ENCODE results near the gene TANGO6. TPM values are rescaled to one million over a fixed set of nuclear protein-coding genes. Genes with fewer than 3 reads are reported as not detected.

The TANGO6 gene
- total RNA-seq, 1 experiment from 2014 or later = 11.5 TPM

GRCh38 chr16:68909099-68909733, 65.9 kb downstream of the TANGO6 start:
- DNase-seq (ENCODE audit: low read depth) = no peak

DNA sequence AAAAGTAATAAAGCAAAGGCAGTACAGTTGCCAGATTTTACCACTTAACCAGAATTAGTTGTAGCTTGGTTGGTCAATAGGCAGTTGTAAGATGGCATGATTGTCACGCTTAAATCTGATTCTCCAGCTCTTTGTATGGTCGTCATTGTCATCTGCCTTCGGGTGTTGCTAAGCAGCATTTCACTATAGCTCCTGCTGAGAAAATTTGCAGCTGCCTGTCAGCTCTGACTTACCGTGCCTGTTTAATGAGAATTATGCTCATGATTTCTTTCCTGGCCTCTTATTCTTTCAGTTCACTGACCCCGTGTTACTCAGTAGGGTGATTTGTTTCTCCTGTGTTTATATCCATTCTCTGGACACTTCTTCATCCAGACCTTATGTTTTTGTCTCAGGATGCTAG, 66.7 kb downstream of the TANGO6 start:
- DNase-seq (ENCODE audit: low read depth) = no peak

DNA sequence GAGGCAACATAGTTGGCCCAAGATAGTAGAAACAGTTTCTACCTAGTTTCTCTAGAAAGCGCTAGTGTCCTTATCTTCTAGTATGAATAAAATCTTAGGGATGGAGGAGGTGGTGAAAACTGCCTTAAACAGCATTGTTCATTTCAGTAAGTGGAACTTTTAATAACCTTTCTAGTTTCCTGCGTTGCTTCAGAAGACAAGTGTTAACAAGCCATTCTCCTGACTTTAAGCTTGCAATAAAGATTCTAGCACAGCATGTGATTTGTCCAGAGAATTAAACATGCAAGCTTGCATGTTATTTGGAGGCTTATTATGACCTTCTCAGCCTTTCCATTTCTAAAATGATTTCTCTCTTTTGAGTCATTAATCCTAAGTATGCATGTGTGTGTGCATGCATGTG, 72.3 kb downstream of the TANGO6 start:
- DNase-seq (ENCODE audit: low read depth) = no peak

DNA sequence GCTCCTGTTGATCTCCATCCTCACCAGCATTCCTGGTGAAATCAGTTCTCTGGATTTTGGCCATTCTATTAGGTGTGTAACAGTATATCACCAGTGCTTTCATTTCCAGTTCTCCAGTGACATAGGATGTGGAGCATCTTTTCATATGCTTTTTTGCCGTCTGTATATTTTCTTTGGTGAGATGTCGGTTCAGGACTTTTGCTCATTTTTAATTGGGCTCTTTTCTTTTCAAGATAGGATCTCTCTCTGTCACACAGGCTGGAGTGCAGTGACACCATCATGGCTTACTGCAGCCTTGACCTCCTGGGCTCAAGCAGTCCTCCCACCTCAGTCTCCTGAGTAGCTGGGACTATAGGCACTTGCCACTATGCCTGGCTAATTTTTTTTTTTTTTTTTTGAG, 74.2 kb downstream of the TANGO6 start:
- no peak for DNase-seq (ENCODE audit: low read depth)

DNA sequence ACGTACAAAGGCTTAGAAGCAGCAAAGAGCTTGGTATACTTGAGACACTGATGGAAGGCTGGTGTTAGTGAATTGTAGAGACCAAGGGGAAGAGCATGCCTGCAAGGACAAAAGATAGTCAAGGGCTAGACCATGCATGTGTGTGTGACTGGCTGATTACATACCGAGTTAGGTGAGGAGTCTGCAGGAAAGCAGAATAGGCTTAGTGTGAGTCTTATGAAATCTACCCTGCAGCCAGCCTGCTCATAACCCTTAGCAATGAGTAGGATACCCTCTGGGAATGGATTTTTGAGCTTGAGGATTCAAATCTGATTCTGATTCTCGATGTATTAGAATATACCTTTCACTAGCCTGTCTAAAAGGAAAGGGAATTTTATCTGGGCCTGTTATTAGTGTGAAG, 77.0 kb downstream of the TANGO6 start:
- DNase-seq (ENCODE audit: low read depth) = no peak

DNA sequence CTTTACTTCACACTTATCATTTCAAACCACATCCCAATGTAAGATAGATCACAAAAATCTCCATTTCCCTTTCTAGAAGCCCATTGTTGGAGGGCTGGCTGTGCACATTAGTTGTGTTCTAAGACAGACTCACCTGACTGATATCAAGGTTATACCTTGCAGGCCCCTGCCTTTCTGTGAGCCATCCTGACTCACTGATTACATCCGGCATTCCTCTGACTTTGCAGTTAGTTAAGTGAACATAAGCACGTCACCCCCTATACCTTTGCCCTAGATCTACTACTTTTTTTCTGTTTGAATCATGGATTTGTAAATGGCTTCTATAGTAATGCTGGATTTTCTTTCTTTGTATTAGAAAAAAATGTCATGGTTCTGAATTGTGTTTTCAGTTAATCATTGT, 78.3 kb downstream of the TANGO6 start:
- DNase-seq (ENCODE audit: low read depth) = no peak

GRCh38 chr16:68923116-68923515, 79.8 kb downstream of the TANGO6 start:
- DNase-seq (ENCODE audit: low read depth) = no peak

- no peak for DNase-seq (ENCODE audit: low read depth)
Measured at GRCh38 chr16:68927018-68927417, 83.7 kb downstream of the TANGO6 start.

DNA sequence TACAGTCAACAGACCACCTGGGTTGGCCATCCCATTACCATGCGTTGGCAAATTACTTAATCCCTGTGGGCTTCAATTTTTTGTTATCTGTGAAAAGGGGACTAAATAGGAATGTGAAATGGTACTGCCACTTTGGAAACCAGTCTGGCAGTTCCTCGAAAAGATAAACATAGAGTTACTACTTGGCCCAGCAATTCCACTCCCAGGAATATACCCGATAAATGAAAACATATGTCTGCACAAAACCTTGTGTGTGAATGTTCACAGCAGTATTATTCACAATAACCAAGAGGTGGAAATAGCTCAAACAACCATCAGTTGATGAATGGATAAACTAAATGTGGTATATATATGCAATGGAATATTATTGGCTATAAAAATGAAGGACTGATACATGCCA, 87.9 kb downstream of the TANGO6 start:
- no peak for DNase-seq (ENCODE audit: low read depth)

DNA sequence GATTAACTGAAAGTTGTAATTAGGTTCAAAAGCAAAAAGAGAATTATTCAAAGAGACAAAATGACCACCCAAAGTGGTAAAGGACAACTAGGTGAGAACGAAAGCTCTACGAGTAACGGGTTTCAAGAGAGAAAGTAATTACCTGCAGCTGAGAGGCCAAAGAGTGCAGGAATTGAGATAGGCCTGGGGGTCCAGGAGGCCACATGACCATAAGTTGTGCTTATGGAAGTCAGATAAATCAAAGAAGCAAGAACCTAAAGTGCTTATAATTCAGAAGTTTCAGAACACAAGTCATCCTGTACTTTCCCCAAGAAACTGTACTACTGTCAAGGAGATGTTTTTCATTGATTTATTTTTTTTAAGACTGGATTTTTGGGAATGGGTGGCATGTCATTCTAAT, 91.1 kb downstream of the TANGO6 start:
- no peak for DNase-seq (ENCODE audit: low read depth)

DNA sequence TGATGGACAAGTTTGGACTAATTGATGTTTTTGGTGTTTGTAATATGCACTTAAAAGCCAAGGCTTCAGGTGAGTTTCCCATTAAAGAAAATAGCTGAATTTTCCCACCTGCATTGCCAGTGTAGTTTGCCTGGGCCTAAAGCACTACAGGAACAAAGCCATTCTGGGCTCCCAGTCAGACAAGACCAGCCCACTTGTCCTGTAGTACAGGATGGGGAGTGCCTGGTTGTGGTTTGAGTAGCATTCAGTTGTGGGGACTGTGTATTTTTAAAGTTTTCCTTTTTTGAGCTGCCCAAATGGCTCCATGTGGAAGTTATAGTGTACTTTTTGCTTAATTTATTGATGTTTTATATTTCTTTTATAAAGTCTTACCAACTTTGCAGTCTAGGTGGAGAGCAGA, 91.7 kb downstream of the TANGO6 start:
- DNase-seq (ENCODE audit: low read depth) = no peak

DNA sequence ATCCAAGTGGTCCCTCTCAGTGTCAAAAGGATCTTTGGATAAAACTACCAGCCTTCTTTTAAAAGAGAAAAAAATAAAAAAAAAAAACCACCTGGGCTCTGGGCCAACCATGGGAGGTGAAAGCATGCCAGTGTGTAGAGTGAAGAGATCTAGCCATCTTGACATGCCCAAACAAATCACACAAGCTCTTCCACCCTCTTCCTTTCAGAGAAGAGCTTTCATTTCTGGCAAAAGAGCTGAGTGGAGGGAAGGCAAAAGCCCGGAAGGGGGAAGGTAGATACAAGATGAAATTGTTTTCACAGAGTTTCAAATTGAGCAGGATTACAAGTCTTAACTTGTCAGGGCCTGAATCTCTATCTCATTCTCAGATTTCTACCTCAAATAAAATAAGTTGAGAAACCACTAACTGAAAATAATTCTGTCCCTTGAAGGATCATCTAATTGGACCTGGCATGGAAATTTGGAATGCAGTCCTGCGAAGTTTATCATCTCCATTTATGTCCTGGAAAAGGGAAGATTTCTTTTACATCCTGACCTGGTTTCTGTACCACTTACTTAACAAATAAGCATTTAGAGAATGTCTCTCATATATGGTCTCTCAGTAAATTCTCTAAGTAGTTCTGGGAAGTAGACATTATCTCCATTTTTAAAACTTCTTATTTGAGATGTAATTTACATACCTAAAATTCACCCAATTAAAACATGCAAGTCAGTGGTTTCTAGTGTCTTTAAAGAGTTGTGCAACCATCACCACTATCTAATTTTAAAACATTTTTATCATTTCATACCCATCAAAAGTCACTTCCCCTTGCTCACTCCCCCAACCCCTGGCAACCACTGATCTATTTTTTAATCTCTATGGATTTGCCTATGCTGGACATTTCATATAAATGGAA, 93.7 kb downstream of the TANGO6 start:
- DNase-seq (ENCODE audit: low read depth) = no peak

DNA sequence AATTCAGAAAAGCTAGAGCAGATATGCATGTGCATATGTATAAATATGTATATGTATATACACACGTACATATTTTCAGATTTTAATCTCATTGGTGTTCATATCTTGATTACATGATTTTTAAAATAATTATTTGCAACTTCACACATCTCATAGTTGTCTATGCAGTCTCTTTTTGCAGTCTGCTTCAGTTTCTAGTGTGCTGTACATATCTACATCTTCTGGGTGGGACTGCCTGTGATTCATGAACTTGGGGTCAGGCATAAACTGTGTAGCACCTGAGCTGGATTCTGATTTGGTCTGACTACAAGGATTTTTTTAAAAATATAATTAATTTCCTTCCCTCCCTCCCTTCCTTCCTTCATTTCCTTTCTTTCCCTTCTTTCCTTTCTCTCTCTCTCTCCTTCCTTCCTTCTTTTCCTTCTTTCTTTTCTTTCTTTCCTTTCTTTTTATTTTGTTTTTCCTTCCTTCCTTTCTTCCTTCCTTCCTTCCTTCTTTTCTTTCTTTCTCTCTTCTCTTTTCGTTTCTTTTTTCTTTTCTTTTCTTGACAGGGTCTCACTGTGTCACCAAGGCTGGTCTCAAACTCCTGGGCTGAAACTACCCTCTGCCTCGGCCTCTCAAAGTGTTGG, 96.5 kb downstream of the TANGO6 start:
- DNase-seq (ENCODE audit: low read depth) = no peak

DNA sequence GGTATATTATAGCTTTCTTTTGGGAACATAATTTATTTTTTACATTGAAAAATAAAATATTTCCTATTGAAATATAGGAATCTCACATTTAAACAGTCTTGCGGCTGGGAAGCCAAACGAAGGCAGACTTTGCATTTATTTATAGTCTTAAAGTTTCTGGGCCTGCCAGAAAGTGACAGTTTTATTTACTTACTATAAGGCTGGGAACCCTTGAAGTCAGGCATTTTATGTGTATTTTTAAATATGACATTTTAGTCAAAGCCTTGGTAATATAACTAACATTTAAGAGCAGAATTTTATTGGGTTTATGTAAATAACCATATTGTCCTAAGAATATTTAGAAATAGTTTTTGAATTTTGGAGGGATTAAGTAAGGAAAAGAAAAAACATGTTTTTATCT, 97.5 kb downstream of the TANGO6 start:
- no peak for DNase-seq (ENCODE audit: low read depth)

DNA sequence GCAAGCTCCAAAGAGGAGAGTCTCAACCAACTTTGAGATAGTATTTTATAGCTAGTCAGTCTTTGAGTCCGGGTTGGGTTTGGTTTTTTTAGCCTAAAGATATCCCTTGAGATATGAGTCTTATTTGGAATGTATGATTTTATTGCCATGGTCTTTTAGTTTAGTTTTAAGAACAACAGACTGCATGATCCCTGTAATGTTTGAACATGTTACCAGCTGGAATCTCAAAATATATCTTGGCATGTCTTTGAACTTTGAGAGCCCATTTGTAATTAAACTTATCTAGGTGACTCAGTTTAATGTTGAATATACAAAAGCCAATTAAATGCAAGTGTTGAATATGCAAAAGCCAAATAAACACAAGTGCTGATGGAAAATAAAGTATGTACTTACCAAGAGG, 100.6 kb downstream of the TANGO6 start:
- DNase-seq (ENCODE audit: low read depth) = no peak

GRCh38 chr16:68948230-68948910, 105.0 kb downstream of the TANGO6 start:
- peak; percentile 7 for DNase-seq (ENCODE audit: low read depth)

DNA sequence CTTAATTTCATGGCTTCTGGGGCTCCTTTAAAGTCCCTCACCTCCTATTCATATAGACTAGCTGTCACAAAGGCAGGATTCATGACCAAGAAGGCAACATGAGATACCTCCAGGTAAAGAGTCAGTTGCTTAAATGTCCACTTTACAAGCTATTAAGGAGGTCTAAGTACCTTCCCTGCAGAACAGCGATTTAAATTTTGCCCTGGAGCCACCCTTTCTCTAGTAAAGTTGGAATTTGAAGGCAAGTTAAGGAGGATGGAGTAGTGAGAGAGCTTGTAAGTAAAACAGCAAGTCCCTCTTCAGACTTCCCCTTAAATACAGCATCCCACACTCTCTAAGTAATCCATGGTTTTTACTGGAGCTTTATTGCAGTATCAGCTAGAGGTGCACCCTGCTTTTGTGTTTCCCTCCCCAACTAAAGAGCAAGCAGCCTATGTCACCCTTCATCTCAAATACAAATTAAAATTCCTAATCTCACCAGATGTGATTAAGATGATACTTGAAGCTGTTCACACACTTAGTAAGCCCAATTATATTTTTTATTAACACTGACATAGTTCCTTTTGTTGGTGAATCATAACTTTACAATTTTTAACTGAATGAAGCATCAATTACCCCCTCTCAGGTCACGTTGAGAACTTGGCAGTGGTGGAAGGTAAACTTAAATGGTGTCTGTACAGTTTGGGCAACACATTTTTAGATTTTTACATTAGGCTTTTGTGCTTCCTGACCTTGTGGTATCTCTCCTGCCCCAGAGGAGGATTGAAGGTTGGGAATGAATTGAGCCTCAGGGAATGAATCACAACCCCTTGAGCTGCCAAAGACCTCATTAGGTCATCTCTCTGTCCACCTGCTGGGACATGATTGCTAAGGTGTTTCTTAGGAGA, 108.9 kb downstream of the TANGO6 start:
- DNase-seq (ENCODE audit: low read depth) = peak; percentile 9

- DNase-seq (ENCODE audit: low read depth) = no peak
Measured at GRCh38 chr16:68954911-68955635, 111.7 kb downstream of the TANGO6 start.

DNA sequence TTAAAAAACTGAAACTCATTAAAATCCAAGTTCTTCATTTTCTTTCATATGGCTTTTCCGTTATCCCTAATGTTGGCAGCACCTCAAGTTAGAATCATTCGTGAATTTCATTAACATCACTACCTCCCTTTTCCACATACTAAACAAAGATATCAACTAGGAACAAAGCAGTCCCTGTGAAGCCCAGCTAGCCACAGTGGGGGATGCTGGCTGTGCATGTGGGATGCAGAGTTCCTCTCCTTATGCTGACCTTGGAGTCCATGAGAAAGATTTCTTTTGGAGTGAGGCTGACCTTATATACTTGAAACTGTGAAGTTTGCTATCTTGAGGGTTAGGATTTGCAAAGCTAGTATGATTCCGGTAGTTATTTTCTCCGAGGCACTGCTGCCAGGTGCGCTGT, 117.6 kb downstream of the TANGO6 start:
- DNase-seq (ENCODE audit: low read depth) = no peak

DNA sequence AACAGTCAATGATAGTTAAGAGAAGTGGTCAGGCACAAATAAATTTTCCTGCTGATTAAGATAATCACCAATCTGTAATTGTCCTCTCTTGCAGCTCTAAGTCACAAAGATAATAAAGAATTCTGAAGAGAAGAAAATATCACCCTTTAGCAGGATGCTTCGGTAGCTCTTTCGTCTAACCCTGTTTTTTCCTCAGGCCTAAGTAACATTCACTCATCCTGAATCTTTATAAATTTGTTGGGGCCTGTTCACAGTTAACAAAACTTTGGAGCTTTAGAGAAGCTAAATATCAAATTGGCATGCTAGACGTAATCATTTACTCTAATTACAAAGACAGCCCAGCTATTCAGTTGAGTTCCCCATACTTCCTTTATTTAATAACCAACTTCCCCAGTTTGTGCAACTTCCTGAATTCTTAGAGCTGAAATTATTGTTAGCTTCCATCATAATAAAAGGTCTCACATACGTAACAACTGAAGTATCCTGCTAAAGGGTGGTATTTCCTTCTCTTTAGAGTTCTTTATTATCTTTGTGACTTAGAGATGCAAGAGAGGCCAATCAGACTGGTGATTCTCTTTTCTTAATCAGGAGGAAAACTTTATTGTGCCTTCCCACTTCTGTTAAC, 118.6 kb downstream of the TANGO6 start:
- no peak for DNase-seq (ENCODE audit: low read depth)

Data from RPMI7951 (cell line).